GM12873 (cell line): ENCODE measurements around the gene BNC2.

ENCODE experiments used
- CTCF ChIP-seq: IDR thresholded peaks from 2 replicates; pipeline ENCODE4 v1.5.1; 2012; ENCODE audit warnings: low read depth, mild to moderate bottlenecking, moderate library complexity, low read length, control low read depth; ENCODE audit not compliant: insufficient read depth; ENCODE audit errors: missing control alignments

The BNC2 gene

DNA sequence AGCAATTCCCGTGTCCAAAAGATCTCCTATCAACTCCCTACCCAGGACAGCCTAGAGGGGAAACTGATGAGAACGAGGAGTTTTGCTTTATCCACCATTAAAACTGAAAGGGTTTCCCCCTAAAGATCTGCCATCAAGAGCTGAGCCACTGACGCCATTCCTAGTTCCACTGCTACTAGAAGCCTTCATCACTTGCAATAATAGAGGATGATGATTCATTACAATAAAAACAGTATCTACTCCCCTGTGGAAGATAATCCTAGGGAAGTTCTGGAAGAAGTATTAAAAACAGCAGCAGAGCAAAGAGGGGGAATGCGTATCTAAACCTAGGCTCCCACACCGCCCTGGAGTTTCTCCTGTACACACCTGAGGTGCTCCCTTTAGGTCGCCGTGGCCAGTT, 394.5 kb downstream of the BNC2 start:
- no peak for TF ChIP-seq CTCF

DNA sequence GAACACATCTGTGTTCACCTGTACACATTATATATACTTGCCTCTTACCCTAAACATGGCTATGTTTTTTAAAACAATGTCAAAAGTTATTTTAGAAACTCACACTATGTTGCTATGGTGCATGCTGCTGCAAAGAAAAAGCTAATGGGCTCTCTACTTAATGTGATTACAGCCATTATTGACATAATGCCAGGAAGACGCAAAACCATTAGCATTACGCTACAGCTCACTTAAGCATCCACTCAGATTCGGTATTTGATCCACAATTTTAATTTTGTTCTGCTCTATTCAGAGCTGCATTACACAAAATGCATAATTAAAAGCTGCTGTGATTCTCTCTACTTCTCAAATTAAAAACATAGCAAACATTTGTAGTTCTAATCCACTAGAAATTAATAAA, 395.2 kb downstream of the BNC2 start:
- no peak for TF ChIP-seq CTCF

- TF ChIP-seq CTCF, result no peak
These were observed 401.3 kb downstream of the BNC2 start for GRCh38 chr9:16469184-16469583.

DNA sequence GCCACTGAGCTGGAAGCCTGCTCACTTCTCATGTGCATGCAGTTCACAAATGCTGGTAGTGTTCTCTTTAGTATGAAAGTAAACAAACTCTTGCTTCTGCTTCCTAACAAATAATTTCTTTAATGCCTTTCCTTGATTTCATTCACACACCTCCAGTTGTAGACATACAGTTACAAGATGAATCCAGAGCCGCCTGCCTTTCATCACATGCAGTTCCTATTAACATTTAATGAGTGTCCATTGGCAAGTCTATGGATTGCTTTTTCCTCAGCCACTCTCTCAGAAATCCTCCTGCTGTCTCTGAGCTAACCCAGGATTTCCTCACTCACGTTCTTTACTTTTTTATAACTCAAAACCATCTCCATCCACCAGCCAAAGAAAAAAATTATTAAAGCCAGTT, 408.6 kb downstream of the BNC2 start:
- TF ChIP-seq CTCF, result no peak

DNA sequence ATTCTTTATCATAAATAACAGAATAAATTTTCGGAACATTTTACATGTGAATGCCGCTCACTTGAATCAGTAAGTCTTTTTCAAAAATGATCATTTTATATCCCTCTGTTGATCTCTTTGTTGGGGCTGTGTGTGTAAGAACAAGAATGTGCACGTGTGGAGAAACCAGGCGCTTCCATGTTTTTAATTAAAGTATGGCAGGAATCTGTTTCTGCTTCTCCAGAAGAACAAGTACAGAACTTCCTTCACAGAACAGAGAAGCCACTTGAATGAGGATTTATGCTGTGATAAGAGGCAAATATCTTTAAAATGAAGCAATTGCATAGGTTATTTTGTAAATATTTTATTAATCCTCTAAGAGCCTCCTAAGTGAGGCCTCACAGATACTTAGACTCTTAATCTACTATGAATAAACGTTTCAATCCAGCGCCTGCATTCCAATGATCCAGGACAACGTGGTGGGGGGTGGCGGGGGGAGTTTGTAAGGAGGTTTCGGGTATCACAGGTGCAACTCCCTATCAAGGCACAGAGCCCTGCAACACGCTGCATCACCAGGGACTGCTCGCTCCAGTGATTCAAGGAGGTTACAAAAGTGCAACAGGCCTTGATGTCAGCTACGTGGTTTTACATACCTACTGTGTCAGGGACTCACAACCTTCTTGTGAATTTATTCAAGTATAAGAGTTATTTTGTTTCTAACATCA, 409.2 kb downstream of the BNC2 start:
- TF ChIP-seq CTCF, result no peak

- no peak for TF ChIP-seq CTCF
These were observed 409.8 kb downstream of the BNC2 start for GRCh38 chr9:16460696-16461095.

GRCh38 chr9:16459421-16460148, 410.9 kb downstream of the BNC2 start:
- TF ChIP-seq CTCF, result no peak
